HG03097 (cell line): ENCODE data around the gene ENTHD1.

Source experiments
- ATAC-seq: cut with Tn5 transposase; IDR thresholded peaks from one replicate; pipeline ENCODE4 v1.9.1; 2021; ENCODE audit not compliant: unreplicated experiment, low FRiP score

ENTHD1 gene

DNA sequence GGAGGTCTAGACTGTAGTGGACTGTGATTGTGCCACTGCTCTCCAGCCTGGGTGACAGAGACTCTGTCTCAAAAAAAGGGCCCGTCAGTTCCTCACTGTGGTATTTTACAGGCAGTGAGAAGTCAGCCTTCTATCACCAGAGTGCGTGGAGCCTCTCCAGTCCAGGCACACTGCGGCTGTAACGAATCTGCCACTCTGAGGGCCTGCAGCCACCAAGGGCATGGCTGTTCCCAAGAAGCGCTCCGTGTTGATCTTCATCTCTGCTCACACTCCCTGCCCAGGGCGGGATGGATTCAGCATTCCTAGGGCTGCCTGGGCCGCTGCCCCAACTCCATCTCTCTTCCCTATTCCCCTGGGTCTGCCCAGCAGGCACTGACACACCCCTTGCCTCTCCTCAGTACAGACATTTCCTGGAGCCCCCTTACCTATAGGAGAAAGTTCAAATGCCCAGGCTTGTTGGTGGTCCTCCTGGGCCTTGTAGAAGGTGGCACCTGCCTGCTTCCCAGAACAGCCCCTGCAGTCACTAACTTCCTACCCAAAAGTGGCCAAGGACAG, 174.6 kb downstream of the ENTHD1 start:
- no peak for ATAC-seq

DNA sequence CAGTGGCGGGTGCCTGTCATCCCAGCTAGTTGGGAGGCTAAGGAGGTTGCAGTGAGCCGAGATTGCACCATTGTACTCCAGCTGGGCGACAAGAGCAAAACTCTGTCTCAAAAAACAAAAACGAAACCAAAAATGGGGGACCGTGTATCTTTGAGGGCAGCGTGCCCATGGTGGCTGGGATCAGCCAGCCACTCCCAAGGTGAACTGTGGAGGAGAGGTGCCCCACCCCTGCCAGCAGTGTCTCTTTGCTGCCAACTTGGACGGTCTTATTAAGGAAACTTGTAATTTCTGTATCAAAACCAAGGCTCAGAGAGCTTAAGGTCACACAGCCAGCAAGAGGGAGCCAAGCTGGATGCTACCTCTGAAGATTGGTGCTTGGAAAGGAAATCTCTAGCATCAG, 175.4 kb downstream of the ENTHD1 start:
- no peak for ATAC-seq

GRCh38 chr22:39717099-39717498, 176.5 kb downstream of the ENTHD1 start:
- no peak for ATAC-seq

- ATAC-seq: no peak
These were observed 177.0 kb downstream of the ENTHD1 start for GRCh38 chr22:39716534-39716933.

DNA sequence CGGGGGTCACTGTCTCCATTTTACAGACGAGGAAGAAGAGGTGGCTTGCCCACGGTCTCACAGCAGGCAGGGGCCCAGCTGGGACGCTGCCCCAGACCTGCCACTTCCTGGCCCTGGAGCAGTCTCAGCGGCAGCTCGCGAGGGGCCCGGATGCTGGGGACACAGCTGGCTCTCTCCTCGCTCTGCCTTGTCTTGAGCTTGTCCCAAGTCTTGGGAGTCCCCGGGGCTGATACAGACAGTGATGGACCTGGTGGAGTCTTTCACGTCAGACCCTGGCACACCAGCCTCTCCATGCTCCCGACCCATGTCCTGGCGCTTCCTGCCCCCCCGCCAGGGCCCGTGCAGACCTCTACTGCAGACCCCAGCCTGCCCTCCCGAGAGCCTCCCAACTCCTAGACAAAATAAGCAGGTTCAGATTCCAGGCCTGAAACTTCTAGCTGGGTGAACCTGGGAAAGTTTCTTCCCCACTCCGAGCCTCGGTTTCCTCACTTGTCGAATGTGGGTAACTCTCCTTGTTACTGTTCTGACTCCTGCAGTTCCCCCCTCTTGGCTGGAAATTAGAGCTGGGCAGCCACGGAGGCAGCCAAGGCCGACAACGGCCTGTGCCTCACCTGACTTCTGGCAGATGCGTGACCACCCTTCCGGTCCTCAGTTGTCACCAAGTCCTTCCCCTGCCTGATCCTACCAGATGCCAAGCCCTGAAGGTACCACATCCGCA, 177.6 kb downstream of the ENTHD1 start:
- ATAC-seq: no peak

DNA sequence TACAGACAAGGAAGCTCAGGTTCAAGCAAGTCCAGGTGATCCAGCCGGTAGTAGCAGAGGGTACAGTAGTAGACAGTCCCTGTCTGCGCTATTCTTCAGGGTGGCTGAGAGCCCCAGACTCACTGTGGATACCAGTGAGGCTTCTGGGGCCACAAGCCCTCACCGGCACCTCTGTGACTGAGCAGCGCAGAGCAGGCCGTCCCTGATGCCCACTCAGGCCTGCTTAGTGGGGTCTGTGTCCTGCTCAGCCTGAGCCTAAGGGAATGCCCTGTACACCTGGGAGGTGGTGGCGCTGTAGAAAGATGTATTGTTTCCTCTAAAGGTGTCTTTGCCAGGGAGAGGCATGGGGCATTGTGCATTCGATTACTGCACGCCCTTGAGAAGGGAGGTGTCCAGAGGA, 179.2 kb downstream of the ENTHD1 start:
- ATAC-seq: no peak

GRCh38 chr22:39713799-39714290, 179.7 kb downstream of the ENTHD1 start:
- no peak for ATAC-seq

- no peak for ATAC-seq
These were observed 180.6 kb downstream of the ENTHD1 start for GRCh38 chr22:39712751-39713525.

DNA sequence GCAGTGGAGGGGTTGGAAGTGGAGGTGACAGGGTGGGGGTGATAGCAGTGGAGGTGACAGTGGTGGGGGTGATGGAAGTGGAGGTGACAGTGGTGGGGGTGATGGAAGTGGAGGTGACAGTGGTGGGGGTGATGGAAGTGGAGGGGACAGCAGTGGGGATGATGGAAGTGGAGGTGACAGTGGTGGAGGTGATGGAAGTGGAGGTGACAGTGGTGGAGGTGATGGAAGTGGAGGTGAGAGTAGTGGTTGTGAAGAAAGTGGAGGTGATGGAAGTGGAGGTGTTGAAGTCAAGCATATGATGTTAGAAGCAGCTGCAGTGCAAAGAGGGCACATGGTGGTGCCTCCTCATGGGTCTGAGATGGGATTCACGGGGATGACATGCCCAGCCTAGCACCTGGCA, 181.5 kb downstream of the ENTHD1 start:
- ATAC-seq: no peak

- no peak for ATAC-seq
These were observed 183.0 kb downstream of the ENTHD1 start for GRCh38 chr22:39710380-39711150.

- ATAC-seq: no peak
These were observed 185.7 kb downstream of the ENTHD1 start for GRCh38 chr22:39707816-39708215.

GRCh38 chr22:39707351-39707750, 186.2 kb downstream of the ENTHD1 start:
- no peak for ATAC-seq

GRCh38 chr22:39706376-39707140, 187.0 kb downstream of the ENTHD1 start:
- no peak for ATAC-seq

GRCh38 chr22:39705386-39705785, 188.2 kb downstream of the ENTHD1 start:
- no peak for ATAC-seq

- ATAC-seq: no peak
These were observed 189.5 kb downstream of the ENTHD1 start for GRCh38 chr22:39703928-39704639.

DNA sequence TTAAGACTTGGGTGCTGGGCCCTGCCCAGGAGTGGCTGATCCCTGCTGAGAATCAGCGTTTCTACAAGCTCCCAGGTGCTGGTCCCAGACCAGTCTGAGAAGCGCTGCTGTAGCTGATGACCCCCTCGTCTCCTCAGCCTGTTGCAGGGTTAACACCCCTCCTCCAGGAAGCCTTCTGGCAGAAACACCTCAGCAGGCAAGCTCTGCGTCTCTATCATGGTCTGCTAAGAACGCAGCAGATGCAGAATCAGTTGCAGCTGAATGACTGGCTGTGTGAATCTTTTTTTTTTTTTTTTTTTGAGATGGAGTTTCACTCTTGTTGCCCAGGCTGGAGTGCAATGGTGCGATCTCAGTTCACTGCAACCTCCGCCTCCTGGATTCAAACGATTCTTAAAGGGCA, 190.5 kb downstream of the ENTHD1 start:
- no peak for ATAC-seq

GRCh38 chr22:39700565-39700964, 193.0 kb downstream of the ENTHD1 start:
- ATAC-seq: no peak

DNA sequence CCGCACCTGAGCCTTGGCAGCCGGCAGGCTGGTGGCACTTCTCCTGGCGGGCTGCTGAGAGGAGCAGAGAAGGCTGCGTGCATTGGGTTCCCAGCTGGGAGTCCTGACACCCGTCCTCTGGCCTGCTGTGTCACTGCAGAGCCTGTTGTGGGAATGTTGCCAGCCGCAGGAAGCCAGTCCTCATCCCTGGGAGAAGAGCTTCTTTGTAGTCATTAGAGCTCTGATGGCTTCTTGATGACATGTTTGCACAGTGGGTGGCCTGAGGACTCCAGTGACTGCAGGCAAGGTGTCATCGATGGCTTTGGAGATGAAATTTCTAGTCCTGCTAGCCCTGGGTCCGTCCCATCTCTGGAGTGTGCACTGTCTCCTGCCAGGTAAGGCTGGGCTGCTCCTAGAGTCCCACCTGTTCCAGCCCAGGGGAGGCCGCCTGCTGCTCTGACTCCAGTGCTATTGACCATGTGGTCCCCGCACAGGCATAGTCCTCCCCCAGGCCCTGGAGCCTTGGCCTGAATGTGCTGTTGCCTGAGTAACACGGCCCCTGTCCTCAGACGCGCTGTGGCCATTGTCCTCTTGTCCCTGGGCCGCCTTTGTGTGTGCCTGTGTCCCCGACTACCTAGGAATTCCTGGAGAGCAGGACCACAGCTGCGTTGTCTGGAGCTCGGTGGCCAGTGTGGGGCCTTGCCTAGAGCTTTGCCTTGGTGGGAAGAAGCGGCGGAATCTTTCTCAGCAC, 193.8 kb downstream of the ENTHD1 start:
- ATAC-seq: no peak
